Tibial nerve (tissue), 4 donors: ENCODE data around the gene PTDSS2. TPM values are rescaled to one million over a fixed set of nuclear protein-coding genes. Genes with fewer than 3 reads are reported as not detected.

Experiments
- DNase-seq, 2 donors: peaks; one replicate each; pipeline ENCODE4 v3.0.0-alpha.2; 2019; ENCODE audit warnings: low spot score in 2 of 2
- H3K27ac ChIP-seq, 4 donors: fragments of 200-600 bp; sonication (generic) in 3 of 4; one replicate each; pipeline ENCODE4 v1.5.1; 2017 to 2019; ENCODE audit warnings: mild to moderate bottlenecking in 1 of 4
- H3K27me3 ChIP-seq, 2 donors: fragments of 200-600 bp; sonication (generic) in 1 of 2; one replicate each; pipeline versions ENCODE4 v1.5.1 to v1.6.0; 2017 to 2019
- H3K36me3 ChIP-seq, 3 donors: fragments of 200-600 bp; sonication (generic); one replicate each; pipeline ENCODE4 v1.5.1; 2018 to 2019
- H3K4me1 ChIP-seq, 4 donors: fragments of 200-600 bp; sonication (generic) in 3 of 4; one replicate each; pipeline ENCODE4 v1.5.1; 2017 to 2019
- H3K4me3 ChIP-seq, 4 donors: fragments of 200-600 bp; sonication (generic) in 3 of 4; one replicate each; pipeline ENCODE4 v1.5.1; 2017 to 2019; ENCODE audit warnings: mild to moderate bottlenecking in 1 of 4, moderate library complexity in 1 of 4
- H3K9me3 ChIP-seq, 4 donors: fragments of 200-600 bp; sonication (generic) in 3 of 4; one replicate each; pipeline ENCODE4 v1.5.1; 2017 to 2019
- CTCF ChIP-seq, 5 experiments: fragments of 200-600 bp in 3 of 5; fragments of 450-650 bp in 2 of 5; sonication (generic) in 3 of 5; IDR thresholded peaks; one replicate each; pipeline ENCODE4 v1.5.1; 2016 to 2019; ENCODE audit warnings: antibody characterized with exemption in 5 of 5, mild to moderate bottlenecking in 3 of 5, moderate library complexity in 2 of 5
- EP300 ChIP-seq, 2 donors: sonication (generic); formaldehyde crosslinking; IDR thresholded peaks; one replicate each; pipeline ENCODE4 v1.6.1; 2017; ENCODE audit warnings: antibody characterized with exemption in 2 of 2, mild to moderate bottlenecking in 1 of 2
- POLR2A ChIP-seq, 2 donors: fragments of 450-650 bp; IDR thresholded peaks; one replicate each; pipeline ENCODE4 v1.6.1; 2017; ENCODE audit warnings: antibody characterized with exemption in 2 of 2, mild to moderate bottlenecking in 2 of 2, moderate library complexity in 2 of 2
- WGBS, 2 donors: methylation state at CpG; one replicate each; pipeline ENCODE4 v1.1.5; 2018; 5-methylcytosine and 5-hydroxymethylcytosine counted together
- total RNA-seq, 4 donors: library from RNA; depleted of rRNA; stranded (reverse); fragments of >200 nt; gene quantifications; one replicate each; pipeline ENCODE4 v1.1.0, GENCODE V29; 2016

Gene PTDSS2
- total RNA-seq, 4 donors from 2014 or later: 54.2 to 100 (median 63.9) TPM

GRCh38 chr11:437228-437870 is 12.7 kb upstream of the PTDSS2 start:
- H3K27me3 ChIP-seq: peaks cover 0 to 35% of the 10 kb centered on the region in 2 donors
- TF ChIP-seq EP300 (IDR thresholded peaks at IDR 0.05) (no peak), CTCF (IDR thresholded peaks at IDR 0.05) (no peak), POLR2A (IDR thresholded peaks at IDR 0.05) (no peak)
- WGBS, 2 donors: 85 to 88% methylated on average over 13 to 16 of the region's 17 CpGs
- DNase-seq: no peak
- no peak overlapping the region for H3K4me3 ChIP-seq
- H3K9me3 ChIP-seq: no peaks in the 10 kb centered on the region
- H3K4me1 ChIP-seq: peaks cover 0 to 4% (median 0%) of the 10 kb centered on the region in 4 donors
- H3K27ac ChIP-seq: no peak overlapping the region
- H3K36me3 ChIP-seq: no peaks in the 10 kb centered on the region

- Histone ChIP-seq H3K4me3 (no peak overlapping the region), H3K4me1 (peaks cover 0 to 4% (median 0%) of the 10 kb centered on the region in 4 donors), H3K27ac (no peak overlapping the region), H3K9me3 (no peaks in the 10 kb centered on the region), H3K27me3 (peaks cover 0 to 44% of the 10 kb centered on the region in 2 donors), H3K36me3 (no peaks in the 10 kb centered on the region)
- no peak for DNase-seq
- TF ChIP-seq EP300 (IDR thresholded peaks at IDR 0.05) (no peak), POLR2A (IDR thresholded peaks at IDR 0.05) (no peak), CTCF (IDR thresholded peaks at IDR 0.05) (no peak)
- WGBS, 2 donors: 68 to 80% methylated on average over 13 to 14 of the region's 21 CpGs
Observed at GRCh38 chr11:438101-438844, 11.8 kb upstream of the PTDSS2 start.

GRCh38 chr11:439315-440064 is 10.6 kb upstream of the PTDSS2 start:
- Histone ChIP-seq H3K36me3 (no peaks in the 10 kb centered on the region), H3K9me3 (no peaks in the 10 kb centered on the region), H3K4me3 (no peak overlapping the region), H3K4me1 (peaks cover 0 to 9% (median 0%) of the 10 kb centered on the region in 4 donors), H3K27me3 (peaks cover 0 to 55% of the 10 kb centered on the region in 2 donors), H3K27ac (no peak overlapping the region)
- TF ChIP-seq POLR2A (IDR thresholded peaks at IDR 0.05): no peak
- WGBS, 2 donors: 80 to 89% methylated on average over 20 to 23 of the region's 23 CpGs
- no peak for DNase-seq

GRCh38 chr11:440065-441042 is 9.7 kb upstream of the PTDSS2 start:
- Histone ChIP-seq H3K4me1 (peaks cover 0 to 13% (median 0%) of the 10 kb centered on the region in 4 donors), H3K27me3 (peaks cover 0 to 55% of the 10 kb centered on the region in 2 donors)
- DNase-seq: no peak

More at GRCh38 chr11:440065-441042, 9.7 kb upstream of the PTDSS2 start:
- H3K36me3 ChIP-seq: no peaks in the 10 kb centered on the region
- H3K9me3 ChIP-seq: no peaks in the 10 kb centered on the region
- TF ChIP-seq EP300 (IDR thresholded peaks at IDR 0.05) (no peak), CTCF (IDR thresholded peaks at IDR 0.05) (no peak), POLR2A (IDR thresholded peaks at IDR 0.05) (no peak)
- WGBS, 2 donors: 90 to 91% methylated on average over 25 to 27 of the region's 27 CpGs
- peak overlapping the region in 1 of 4 donors; percentile 77 for H3K27ac ChIP-seq
- H3K4me3 ChIP-seq: peak overlapping the region in 1 of 4 donors; percentile 36
